A549 (cell line): ENCODE results near the gene DENND5A.

Source experiments
- BHLHE40 ChIP-seq: IDR thresholded peaks from 2 replicates; pipeline ENCODE4 v1.6.1; 2012; ENCODE audit warnings: low read depth, low read length, inconsistent platforms
- CEBPB ChIP-seq, 2 experiments: fragments of >200 bp in 1 of 2; sonication (Bioruptor Twin) in 1 of 2; formaldehyde crosslinking in 1 of 2; IDR thresholded peaks; 2 replicates each; pipeline ENCODE4 v1.6.1; 2012 to 2016
- EP300 ChIP-seq, 2 experiments: fragments of >200 bp; sonication (Bioruptor Twin); formaldehyde crosslinking; IDR thresholded peaks; 2 replicates in 1 of 2; 3 replicates in 1 of 2; pipeline ENCODE4 v1.6.1; 2016 to 2017
- HEYL ChIP-seq: fragments of 250-450 bp; sonication (Bioruptor Pico); IDR thresholded peaks from 2 replicates; pipeline ENCODE4 v1.8.0; 2021; ENCODE audit warnings: mild to moderate bottlenecking, moderate library complexity
- NFE2L2 ChIP-seq: fragments of 150-350 bp; conservative IDR thresholded peaks from 2 replicates; pipeline ENCODE4 v1.6.1; 2014; ENCODE audit warnings: low read length
- RCOR1 ChIP-seq: fragments of 150-350 bp; IDR thresholded peaks from 2 replicates; pipeline ENCODE4 v1.6.1; 2014; ENCODE audit warnings: antibody characterized with exemption, low read length, low read depth
- SMC3 ChIP-seq: fragments of >200 bp; sonication (Bioruptor Twin); formaldehyde crosslinking; IDR thresholded peaks from 3 replicates; pipeline ENCODE4 v1.6.1; 2018; ENCODE audit warnings: inconsistent platforms
- ZSCAN20 ChIP-seq: fragments of 250-450 bp; sonication (Bioruptor Pico); IDR thresholded peaks from 2 replicates; pipeline ENCODE4 v1.8.0; 2022; ENCODE audit warnings: mild to moderate bottlenecking, moderate library complexity
- TF ChIP-seq, protein P1 (sequence below): fragments of >200 bp; sonication (Bioruptor Twin); formaldehyde crosslinking; IDR thresholded peaks from 3 replicates; pipeline ENCODE4 v1.5.1; 2016
- TF ChIP-seq, protein P2 (sequence below): IDR thresholded peaks from 2 replicates; pipeline ENCODE4 v1.6.1; 2012

DNA sequence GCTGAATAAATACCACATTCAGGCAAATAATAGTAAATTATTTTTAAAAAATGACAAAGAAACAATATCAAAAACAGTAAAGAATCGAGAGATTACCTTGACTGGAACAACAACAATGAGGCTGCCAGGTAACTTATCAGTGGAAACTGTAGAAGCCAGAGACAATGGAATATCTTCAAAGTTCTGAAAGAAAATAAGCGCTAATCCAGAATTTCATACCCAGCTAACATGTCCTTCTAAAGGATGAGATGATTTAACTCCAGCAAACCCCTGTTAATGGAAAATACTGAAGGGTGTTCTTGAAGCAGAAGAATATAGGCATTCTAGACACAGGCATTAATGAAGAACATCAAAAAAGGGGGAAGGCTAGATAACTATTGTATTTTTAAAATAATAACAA lies 153.1 kb downstream of the DENND5A start:
- TF ChIP-seq, protein P1, sequence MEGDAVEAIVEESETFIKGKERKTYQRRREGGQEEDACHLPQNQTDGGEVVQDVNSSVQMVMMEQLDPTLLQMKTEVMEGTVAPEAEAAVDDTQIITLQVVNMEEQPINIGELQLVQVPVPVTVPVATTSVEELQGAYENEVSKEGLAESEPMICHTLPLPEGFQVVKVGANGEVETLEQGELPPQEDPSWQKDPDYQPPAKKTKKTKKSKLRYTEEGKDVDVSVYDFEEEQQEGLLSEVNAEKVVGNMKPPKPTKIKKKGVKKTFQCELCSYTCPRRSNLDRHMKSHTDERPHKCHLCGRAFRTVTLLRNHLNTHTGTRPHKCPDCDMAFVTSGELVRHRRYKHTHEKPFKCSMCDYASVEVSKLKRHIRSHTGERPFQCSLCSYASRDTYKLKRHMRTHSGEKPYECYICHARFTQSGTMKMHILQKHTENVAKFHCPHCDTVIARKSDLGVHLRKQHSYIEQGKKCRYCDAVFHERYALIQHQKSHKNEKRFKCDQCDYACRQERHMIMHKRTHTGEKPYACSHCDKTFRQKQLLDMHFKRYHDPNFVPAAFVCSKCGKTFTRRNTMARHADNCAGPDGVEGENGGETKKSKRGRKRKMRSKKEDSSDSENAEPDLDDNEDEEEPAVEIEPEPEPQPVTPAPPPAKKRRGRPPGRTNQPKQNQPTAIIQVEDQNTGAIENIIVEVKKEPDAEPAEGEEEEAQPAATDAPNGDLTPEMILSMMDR = no peak
- TF ChIP-seq EP300 (IDR thresholded peaks at IDR 0.05) (no peak), RCOR1 (no peak), BHLHE40 (no peak), SMC3 (no peak), HEYL (CRISPR knock-in tag) (no peak), NFE2L2 (no peak), CEBPB (IDR thresholded peaks at IDR 0.05) (no peak), ZSCAN20 (no peak)
- TF ChIP-seq, protein P2, sequence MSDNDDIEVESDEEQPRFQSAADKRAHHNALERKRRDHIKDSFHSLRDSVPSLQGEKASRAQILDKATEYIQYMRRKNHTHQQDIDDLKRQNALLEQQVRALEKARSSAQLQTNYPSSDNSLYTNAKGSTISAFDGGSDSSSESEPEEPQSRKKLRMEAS = no peak
